RWPE2 (cell line): ENCODE results near the gene PTPRK.
"Not testable (repeated sequence)": the region's sequence is repeated elsewhere in the genome, so short reads cannot be mapped to it uniquely, and the experiment has no call there.

Experiments used
- ATAC-seq: fragments of 200-7000 bp; cut with Tn5 transposase; 3 replicates; pipeline ENCODE4 v1.9.1; 2021; ENCODE audit warnings: low read depth
- DNase-seq: peaks from one replicate; pipeline ENCODE4 v3.0.0-alpha.2; 2020; ENCODE audit warnings: low spot score
- H3K27ac ChIP-seq: fragments of 450-650 bp; 2 replicates; pipeline ENCODE4 v1.5.1; 2017; ENCODE audit warnings: mild to moderate bottlenecking; ENCODE audit not compliant: poor library complexity, severe bottlenecking
- H3K27me3 ChIP-seq: fragments of 250-450 bp; sonication (Bioruptor Pico); 2 replicates; pipeline ENCODE4 v1.5.1; 2021; ENCODE audit warnings: mild to moderate bottlenecking, moderate library complexity; ENCODE audit not compliant: insufficient read depth, poor library complexity, severe bottlenecking
- H3K36me3 ChIP-seq: fragments of 250-450 bp; sonication (Bioruptor Pico); 2 replicates; pipeline ENCODE4 v1.5.1; 2020; ENCODE audit warnings: low read depth, mild to moderate bottlenecking, moderate library complexity
- H3K4me1 ChIP-seq: fragments of 250-450 bp; sonication (Bioruptor Pico); 2 replicates; pipeline ENCODE4 v1.5.1; 2021; ENCODE audit warnings: mild to moderate bottlenecking, moderate library complexity; ENCODE audit not compliant: insufficient read depth, poor library complexity, severe bottlenecking
- H3K4me3 ChIP-seq: fragments of 250-450 bp; sonication (Bioruptor Pico); 2 replicates; pipeline ENCODE4 v1.5.1; 2021; ENCODE audit warnings: mild to moderate bottlenecking, moderate library complexity; ENCODE audit not compliant: severe bottlenecking
- H3K9me3 ChIP-seq: fragments of 250-450 bp; sonication (Bioruptor Pico); 2 replicates; pipeline ENCODE4 v1.5.1; 2021; ENCODE audit warnings: mild to moderate bottlenecking, moderate library complexity; ENCODE audit not compliant: severe bottlenecking
- TF ChIP-seq, protein P1 (sequence below): fragments of 450-650 bp; IDR thresholded peaks from one replicate; pipeline ENCODE4 v1.5.1; 2017; ENCODE audit warnings: mild to moderate bottlenecking, moderate library complexity; ENCODE audit not compliant: poor library complexity, severe bottlenecking

Gene PTPRK

DNA sequence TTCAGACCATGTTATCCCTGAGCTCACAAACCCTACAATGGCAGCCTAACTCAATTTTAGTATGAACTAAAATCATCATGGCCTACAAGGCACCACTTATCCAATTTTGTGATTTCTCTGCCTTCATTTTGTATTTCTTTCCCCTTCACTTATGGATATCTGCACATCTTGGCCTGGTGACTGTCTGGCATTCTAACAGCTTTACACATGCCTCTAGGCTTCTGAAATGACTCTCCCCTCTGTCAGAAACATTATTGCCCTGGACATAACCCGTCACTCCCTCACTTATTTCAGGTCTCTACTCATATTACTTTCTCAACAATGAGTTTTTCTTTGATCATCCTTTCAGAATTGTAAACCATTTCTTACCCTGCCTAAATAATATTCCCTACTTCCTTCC is 530.3 kb downstream of the PTPRK start:
- DNase-seq (no peak), ATAC-seq (no peak)
- no peak overlapping the region for H3K27ac ChIP-seq
- H3K27me3 ChIP-seq = no peaks in the 10 kb centered on the region
- no peak overlapping the region for H3K4me3 ChIP-seq
- TF ChIP-seq, protein P1, sequence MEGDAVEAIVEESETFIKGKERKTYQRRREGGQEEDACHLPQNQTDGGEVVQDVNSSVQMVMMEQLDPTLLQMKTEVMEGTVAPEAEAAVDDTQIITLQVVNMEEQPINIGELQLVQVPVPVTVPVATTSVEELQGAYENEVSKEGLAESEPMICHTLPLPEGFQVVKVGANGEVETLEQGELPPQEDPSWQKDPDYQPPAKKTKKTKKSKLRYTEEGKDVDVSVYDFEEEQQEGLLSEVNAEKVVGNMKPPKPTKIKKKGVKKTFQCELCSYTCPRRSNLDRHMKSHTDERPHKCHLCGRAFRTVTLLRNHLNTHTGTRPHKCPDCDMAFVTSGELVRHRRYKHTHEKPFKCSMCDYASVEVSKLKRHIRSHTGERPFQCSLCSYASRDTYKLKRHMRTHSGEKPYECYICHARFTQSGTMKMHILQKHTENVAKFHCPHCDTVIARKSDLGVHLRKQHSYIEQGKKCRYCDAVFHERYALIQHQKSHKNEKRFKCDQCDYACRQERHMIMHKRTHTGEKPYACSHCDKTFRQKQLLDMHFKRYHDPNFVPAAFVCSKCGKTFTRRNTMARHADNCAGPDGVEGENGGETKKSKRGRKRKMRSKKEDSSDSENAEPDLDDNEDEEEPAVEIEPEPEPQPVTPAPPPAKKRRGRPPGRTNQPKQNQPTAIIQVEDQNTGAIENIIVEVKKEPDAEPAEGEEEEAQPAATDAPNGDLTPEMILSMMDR = no peak
- no peaks in the 10 kb centered on the region for H3K9me3 ChIP-seq
- no peaks in the 10 kb centered on the region for H3K4me1 ChIP-seq
- H3K36me3 ChIP-seq = peaks cover 62% of the 10 kb centered on the region

DNA sequence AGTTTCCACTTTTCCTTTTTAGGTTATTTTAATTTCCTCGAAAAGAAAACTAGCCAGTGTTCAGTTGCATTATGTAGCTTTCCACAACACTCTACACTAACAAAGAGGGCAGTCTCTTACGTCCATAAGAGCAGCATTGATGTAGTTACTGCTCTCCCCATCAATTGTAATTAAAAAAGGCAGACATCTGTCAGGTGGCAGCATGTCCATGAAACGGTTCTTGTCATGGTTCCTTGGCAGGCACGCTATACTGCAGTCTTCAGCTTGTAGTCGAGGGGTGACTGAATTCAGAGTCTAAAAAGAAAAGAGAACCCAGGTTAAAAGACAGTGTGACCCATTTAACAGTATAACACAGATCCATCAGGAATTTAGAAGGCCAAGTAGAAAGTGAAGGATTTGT is 539.4 kb downstream of the PTPRK start:
- no peaks in the 10 kb centered on the region for H3K4me1 ChIP-seq
- H3K27ac ChIP-seq = no peak overlapping the region
- DNase-seq (no peak), ATAC-seq (no peak)
- H3K9me3 ChIP-seq = no peaks in the 10 kb centered on the region
- TF ChIP-seq, protein P1 = no peak
- H3K36me3 ChIP-seq = peaks cover 76% of the 10 kb centered on the region
- H3K27me3 ChIP-seq = no peaks in the 10 kb centered on the region
- H3K4me3 ChIP-seq = no peak overlapping the region

DNA sequence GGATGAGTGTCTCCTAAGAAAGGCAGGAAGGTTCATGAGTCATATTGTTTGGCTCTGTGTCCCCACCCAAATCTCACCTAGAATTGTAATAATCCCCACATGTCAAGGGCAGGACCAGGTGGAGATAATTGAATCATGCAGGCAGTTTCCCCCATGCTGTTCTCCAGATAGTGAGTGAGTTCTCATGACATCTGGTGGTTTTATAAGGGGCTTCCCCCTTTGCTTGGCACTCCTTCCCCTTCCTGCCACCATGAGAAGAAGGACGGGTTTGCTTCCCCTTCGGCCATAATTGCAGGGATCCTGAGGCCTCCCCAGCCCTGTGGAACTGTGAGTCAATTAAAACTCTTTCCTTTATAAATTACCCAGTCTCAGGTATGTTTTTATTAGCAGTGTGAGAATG is 542.2 kb downstream of the PTPRK start:
- not testable (repeated sequence) for H3K27ac ChIP-seq, H3K9me3 ChIP-seq, H3K4me3 ChIP-seq, H3K27me3 ChIP-seq, ATAC-seq, DNase-seq
- Histone ChIP-seq H3K4me1 (peaks cover 17% of the 10 kb centered on the region), H3K36me3 (peaks cover 65% of the 10 kb centered on the region)

DNA sequence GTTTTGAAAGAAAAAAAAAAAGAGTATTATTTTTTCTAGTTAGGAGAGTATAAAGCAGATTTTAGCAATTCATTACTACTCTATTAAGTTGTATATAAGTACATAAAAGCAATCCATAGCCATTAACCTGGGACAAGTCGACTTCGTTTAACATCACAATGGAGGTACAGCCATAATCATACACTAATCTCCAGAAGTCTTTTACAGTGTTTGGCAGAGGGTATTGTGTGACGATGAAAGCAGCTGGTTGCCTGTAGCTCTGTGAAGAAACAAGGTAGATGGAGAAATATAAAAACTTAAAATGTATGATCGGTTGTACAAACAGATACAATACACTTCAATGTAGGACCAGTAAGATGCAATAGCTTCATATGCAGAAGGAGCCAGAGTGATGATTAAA is 543.6 kb downstream of the PTPRK start:
- DNase-seq = no peak
- TF ChIP-seq, protein P1 = no peak
- Histone ChIP-seq H3K4me1 (peaks cover 29% of the 10 kb centered on the region), H3K27me3 (no peaks in the 10 kb centered on the region), H3K9me3 (no peaks in the 10 kb centered on the region), H3K4me3 (no peak overlapping the region), H3K27ac (no peak overlapping the region), H3K36me3 (peaks cover 72% of the 10 kb centered on the region)
- ATAC-seq = no peak

DNA sequence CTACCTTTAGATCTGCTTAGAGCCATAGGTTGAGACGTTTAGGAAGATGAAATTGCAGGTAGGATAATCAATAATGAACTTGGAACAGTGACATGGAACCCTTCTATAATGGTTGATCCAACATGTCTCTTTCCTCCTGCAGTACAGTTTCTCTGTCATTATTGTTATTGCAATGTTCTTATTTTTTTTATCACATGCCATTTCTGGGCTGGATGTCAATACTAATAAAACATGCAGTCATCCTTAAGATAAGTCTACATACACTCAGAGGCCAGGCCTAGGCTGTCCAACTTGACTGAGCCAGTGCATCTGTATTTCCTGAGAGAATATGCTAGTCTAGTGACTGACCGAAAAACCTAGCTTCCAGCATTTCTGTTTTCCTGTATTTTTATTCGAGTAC is 544.3 kb downstream of the PTPRK start:
- H3K4me3 ChIP-seq = no peak overlapping the region
- TF ChIP-seq, protein P1 = no peak

DNA sequence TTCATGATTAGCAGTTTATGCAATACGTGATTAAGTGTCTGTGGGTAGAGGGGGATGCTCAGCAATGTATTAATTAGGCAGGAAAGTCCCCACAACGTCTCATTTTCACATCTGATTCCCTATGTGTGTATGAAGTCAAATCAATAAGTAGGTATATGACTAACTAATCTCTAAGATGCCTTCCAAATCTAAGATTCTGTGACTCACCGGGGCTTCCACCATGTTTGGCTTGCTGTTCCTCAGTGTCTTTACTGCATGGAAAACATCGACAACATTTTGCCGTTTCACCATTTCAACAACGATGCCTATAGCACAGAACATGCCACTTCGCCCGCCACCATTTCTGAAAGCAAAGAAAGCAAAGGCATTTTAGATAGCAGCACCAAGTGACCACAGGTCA is 547.6 kb downstream of the PTPRK start:
- Histone ChIP-seq H3K36me3 (peaks cover 69% of the 10 kb centered on the region), H3K4me1 (peaks cover 34% of the 10 kb centered on the region), H3K4me3 (no peak overlapping the region), H3K27me3 (no peaks in the 10 kb centered on the region), H3K9me3 (peaks cover 2% of the 10 kb centered on the region), H3K27ac (peak overlapping the region; percentile 83)
- ATAC-seq (no peak), DNase-seq (no peak)
- TF ChIP-seq, protein P1 = no peak

More for the DNA sequence above, 544.3 kb downstream of the PTPRK start:
- Histone ChIP-seq H3K9me3 (no peaks in the 10 kb centered on the region), H3K4me1 (peaks cover 34% of the 10 kb centered on the region), H3K36me3 (peaks cover 72% of the 10 kb centered on the region), H3K27ac (peak overlapping the region; percentile 83), H3K27me3 (no peaks in the 10 kb centered on the region)
- ATAC-seq = no peak
- DNase-seq = no peak
